GM10266 (cell line): ENCODE data around the gene RBM46.
A peak's percentile ranks its signal among the peaks of the same experiment; 100 is the strongest.

Experiments used
- DNase-seq: peaks from one replicate; pipeline ENCODE4 v3.0.0; 2012; ENCODE audit errors: extremely low spot score
- CTCF ChIP-seq: IDR thresholded peaks from 2 replicates; pipeline ENCODE4 v1.5.1; 2012; ENCODE audit warnings: mild to moderate bottlenecking, low read depth; ENCODE audit not compliant: control insufficient read depth, insufficient read depth; ENCODE audit errors: missing control alignments

Gene RBM46

GRCh38 chr4:154760895-154761294, 20.2 kb upstream of the RBM46 start:
- no peak for DNase-seq
- no peak for TF ChIP-seq CTCF

- no peak for TF ChIP-seq CTCF
- DNase-seq = no peak
Measured at GRCh38 chr4:154778264-154778663, 2.8 kb upstream of the RBM46 start.

- DNase-seq = no peak
Measured at GRCh38 chr4:154779362-154779947, 1.6 kb upstream of the RBM46 start.

GRCh38 chr4:154781983-154782293, 866 bp downstream of the RBM46 start:
- no peak for DNase-seq
- no peak for TF ChIP-seq CTCF

More at GRCh38 chr4:154779362-154779947, 1.6 kb upstream of the RBM46 start:
- TF ChIP-seq CTCF = no peak

- DNase-seq = no peak
- peak; percentile 50 for TF ChIP-seq CTCF
Measured at GRCh38 chr4:154807042-154807630, 26.1 kb downstream of the RBM46 start.

- DNase-seq = no peak
- TF ChIP-seq CTCF = no peak
Measured at GRCh38 chr4:154818230-154818629, 37.2 kb downstream of the RBM46 start.

GRCh38 chr4:154822775-154823174, 41.7 kb downstream of the RBM46 start:
- no peak for TF ChIP-seq CTCF
- DNase-seq = no peak
